Epithelial cell of umbilical artery (primary cell): ENCODE data around the gene REXO4. TPM values are rescaled to one million over a fixed set of nuclear protein-coding genes. Genes with fewer than 3 reads are reported as not detected.

Experiments used
- total RNA-seq: library from RNA; depleted of rRNA; stranded (reverse); fragments of >200 nt; gene quantifications from 2 replicates; pipeline ENCODE4 v1.2.3, GENCODE V29; 2014

REXO4 gene, protein sequence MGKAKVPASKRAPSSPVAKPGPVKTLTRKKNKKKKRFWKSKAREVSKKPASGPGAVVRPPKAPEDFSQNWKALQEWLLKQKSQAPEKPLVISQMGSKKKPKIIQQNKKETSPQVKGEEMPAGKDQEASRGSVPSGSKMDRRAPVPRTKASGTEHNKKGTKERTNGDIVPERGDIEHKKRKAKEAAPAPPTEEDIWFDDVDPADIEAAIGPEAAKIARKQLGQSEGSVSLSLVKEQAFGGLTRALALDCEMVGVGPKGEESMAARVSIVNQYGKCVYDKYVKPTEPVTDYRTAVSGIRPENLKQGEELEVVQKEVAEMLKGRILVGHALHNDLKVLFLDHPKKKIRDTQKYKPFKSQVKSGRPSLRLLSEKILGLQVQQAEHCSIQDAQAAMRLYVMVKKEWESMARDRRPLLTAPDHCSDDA
- total RNA-seq = 16.2 and 20.4 TPM in 2 replicates

DNA sequence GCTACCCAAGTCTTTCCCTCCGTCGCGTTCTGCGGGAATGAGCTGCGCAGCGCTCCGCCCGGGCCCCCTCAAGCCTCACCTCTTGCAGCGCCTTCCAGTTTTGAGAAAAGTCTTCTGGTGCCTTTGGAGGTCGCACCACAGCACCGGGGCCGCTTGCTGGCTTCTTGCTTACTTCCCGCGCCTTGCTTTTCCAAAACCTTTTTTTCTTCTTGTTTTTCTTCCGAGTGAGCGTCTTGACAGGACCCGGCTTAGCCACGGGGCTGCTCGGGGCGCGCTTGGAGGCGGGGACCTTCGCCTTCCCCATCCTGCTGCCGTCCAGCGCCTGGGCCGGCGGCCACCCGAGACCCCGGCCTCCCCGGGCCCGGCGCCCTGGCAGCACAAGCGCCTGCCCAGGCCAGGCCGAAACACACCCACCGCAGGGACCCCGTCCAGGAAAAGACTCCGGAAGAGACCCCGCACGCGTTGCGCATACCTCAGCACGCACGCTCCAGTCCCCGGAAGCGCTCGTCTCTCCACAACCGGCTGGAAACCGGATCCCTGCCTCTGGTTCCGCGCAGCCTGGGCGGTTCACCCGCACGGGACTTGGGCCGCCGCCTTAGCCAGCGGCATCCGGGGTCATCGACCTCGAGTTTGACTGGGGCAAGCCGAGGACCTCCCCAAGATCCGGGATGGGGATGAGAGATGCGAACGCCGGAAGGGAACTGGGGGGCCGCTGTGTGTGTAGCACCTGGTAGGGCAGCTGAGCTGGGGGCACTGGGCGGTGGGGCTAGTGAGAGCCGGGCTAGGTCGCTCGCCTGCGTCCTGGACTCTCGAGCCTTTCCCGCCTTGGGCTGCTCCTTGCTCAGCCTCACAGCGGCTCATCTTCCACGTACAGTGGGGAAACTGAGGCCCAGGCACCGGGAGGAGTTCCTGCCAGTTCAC lies at the start of gene REXO4:
TSS of gene REXO4 (minus strand) at position 470 of the 921 bp plus-strand sequence. CDS start at position 304, 166 bp downstream.

DNA sequence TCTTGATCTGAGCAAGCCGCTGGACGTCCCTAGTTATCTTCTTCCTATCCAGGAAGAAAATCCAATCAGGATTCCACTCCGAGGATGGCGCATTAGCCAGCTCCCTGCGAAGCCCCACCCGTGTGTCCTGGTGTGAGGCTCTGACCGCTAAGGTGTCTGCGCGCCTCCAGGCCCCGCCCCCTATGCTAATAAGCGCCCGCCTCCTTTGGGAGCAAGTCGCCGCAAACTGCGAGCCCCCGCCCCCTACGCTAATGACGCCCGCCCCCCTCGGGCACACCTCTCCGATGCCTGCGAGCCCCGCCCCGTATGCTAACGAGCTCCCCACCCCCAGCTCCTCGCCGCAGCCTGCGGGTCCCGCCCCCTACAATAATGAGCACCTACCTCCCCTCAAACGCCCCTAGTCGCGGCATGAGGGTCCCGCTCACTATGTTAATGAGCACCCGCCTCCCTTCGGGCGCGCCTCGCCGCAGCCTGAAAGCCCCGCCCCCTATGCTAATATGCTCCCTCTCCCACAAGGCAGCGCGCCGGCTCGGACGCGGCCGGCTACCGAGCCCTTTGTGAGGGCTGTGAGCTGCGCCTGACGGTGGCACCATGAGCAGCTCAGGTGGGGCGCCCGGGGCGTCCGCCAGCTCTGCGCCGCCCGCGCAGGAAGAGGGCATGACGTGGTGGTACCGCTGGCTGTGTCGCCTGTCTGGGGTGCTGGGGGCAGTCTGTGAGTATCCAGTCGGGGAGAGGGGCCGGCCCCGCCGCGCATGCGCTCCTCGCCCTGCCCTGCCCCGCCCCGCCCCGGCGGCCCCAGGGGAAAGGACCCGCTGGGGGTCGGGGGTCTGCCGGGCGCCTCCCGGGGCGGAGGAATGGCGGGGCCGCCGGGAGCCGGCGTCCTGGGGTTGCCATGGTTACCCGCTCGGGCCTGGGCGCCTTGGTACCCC lies 41.9 kb upstream of the REXO4 start, which contains the start of gene CACFD1:
TSS of gene CACFD1 (plus strand) at position 503 of the 929 bp plus-strand sequence. CDS start at position 592, 89 bp downstream.

DNA sequence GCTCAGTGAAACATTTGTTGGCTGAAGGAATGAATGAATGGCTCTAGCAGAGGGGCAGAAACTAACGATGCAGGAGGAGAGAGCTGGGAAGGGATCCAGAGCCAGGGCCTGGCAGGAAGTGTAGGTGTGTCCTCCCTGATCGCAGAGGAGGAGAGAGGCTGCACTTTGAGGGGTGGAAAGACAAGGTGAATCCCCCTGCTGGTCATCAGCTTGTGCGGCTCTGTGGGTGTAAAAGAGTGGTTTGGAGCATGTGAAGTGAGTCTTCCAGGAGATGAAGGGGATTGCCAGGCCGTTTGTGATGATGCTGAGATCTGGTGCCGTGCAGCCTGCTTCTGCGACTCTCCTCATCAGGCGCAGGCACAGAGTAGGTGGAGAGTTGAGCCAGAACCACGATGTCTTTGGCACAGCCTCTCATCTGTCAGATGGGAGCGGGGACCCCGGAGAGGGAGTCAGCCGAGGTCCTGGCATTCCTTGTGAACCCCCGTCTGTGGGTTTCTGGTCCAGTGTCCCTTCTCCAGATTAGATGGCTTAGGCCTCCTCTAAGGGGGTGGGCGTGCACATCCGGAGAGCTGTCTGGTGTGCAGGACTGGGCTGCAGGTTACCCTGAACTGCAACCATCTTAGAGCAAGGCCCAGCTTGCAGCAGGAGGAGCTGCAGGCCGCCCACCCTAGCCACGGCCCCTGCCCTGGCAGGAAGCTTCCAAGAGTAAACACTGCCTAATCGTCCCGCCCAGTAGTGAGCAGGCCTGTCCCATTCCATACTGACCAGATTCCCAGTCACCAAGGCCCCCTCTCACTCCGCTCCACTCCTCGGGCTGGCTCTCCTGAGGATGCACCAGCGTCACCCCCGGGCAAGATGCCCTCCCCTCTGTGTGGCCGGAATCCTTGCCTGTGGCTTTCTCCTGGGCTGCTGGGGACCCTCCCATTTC lies 4.1 kb upstream of the REXO4 start, which contains the start of gene ADAMTS13:
TSS of gene ADAMTS13 (plus strand) at position 753 of the 928 bp plus-strand sequence. CDS start at position 830, 77 bp downstream.

DNA sequence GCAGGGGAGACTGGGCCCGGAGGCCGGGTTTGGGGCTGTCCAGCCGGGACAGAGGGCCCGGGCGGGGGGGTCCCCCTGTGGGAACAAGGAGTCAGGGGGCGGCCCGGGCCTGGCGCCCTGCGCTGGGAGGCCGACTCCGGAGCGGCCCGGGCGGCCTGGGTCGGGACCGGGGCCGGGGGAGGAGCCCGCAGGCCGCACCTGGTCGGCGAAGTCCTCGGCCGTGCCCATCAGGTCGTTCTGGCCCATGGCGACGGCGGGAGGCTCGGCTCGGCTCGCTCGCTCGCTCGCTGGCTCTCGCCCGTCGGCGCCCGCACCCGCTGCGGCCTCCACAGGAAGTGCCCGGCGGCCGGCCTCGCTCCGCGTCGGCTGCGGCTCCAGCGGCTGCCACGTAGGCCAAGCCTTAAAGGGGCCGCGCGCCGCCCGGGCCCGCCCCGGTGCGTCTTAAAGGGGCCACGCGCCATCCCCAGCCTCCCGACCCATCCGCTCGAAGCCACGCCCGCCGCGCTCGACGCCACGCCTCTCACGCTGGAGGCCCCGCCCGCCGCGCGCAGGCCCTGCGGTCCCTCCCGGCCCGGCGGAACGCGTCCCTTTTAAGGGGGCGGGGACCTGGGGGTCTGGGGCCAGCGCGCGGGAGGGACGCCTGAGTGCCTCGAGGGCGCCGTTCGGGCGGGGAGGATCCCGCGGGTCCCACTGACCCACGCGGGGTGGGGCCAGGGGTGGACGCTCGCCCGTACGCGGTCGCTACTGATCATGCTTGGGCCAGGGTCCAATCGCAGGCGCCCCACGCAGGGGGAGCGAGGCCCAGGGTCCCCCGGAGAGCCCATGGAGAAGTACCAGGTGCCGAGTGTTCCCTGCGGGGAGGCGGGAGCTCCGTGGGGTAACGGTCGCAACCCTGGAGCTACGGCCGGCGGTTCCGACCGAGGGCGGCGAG lies 41.8 kb downstream of the REXO4 start, which contains the start of the genes STKLD1 and SURF4:
TSS of gene STKLD1 (plus strand) at position 643 of the 931 bp plus-strand sequence. CDS start at position 751, 108 bp downstream.
TSS of gene SURF4 (minus strand) at position 337 of the 931 bp plus-strand sequence. CDS start at position 246, 91 bp downstream.

DNA sequence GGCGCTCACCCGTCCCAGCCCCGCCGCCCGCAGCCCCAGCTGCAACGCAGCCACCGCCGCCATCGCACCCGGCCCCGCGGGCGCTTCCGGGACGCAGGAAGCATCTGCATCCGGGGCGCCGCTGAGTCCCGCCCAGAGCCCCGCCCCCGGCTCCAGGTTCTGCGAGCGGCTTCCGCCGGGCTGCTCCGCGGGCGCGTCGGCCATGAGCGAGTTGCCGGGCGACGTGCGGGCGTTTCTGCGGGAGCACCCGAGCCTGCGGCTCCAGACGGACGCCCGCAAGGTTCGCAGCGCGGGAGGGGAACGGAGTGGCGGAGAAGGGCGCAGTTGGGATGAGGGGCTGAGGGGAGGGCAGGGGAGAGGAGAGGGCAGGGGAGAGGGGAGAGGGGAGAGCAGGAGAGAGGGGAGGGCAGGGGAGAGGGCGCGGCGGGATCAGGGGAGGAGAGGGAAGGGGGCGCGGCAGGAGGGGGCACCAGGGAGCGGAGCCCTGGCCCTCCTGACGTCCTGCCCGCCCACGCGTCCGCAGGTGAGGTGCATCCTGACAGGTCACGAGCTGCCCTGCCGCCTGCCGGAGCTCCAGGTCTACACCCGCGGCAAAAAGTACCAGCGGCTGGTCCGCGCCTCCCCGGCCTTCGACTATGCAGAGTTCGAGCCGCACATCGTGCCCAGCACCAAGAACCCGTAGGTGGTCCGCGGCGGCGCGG lies 61.3 kb downstream of the REXO4 start, which contains the start of the genes SURF1 and SURF2:
TSS of gene SURF1 (minus strand) at position 97 of the 701 bp plus-strand sequence. CDS start at position 63, 34 bp downstream.
TSS of gene SURF2 (plus strand) at position 160 of the 701 bp plus-strand sequence. CDS start at position 203, 43 bp downstream.

Other genes starting within 250 kb of the REXO4 start
- gene OBP2B, start 208.8 kb downstream of the REXO4 start, total RNA-seq = not detected in 2 replicates
- not detected in 2 replicates for gene ABO, start 142.8 kb downstream of the REXO4 start, total RNA-seq
- gene SURF6, start 81.8 kb downstream of the REXO4 start, total RNA-seq = 13.0 and 17.6 TPM in 2 replicates
- 11.6 and 14.3 TPM in 2 replicates for gene MED22, start 69.9 kb downstream of the REXO4 start, total RNA-seq
- gene RPL7A, start 69.8 kb downstream of the REXO4 start, total RNA-seq = 2,199 and 3,178 TPM in 2 replicates
- 31.9 and 43.9 TPM in 2 replicates for gene SURF1, start 61.5 kb downstream of the REXO4 start, total RNA-seq
- gene SURF2, start 61.5 kb downstream of the REXO4 start, total RNA-seq = 13.1 and 16.9 TPM in 2 replicates
- gene SURF4, start 42.0 kb downstream of the REXO4 start, total RNA-seq = 440 and 443 TPM in 2 replicates
- gene STKLD1, start 41.6 kb downstream of the REXO4 start, total RNA-seq = 0.32 and 0.61 TPM in 2 replicates
- 0.65 and 1.1 TPM in 2 replicates for gene ADAMTS13, start 4.4 kb upstream of the REXO4 start, total RNA-seq
- 5.3 and 5.5 TPM in 2 replicates for gene CACFD1, start 42.0 kb upstream of the REXO4 start, total RNA-seq
- 26.6 and 31.8 TPM in 2 replicates for gene SLC2A6, start 61.1 kb upstream of the REXO4 start, total RNA-seq
- gene MYMK, start 106.9 kb upstream of the REXO4 start, total RNA-seq = not detected in 2 replicates
- under 0.01 TPM in 1 of 2 replicates, not detected in the other for gene ADAMTSL2, start 116.7 kb upstream of the REXO4 start, total RNA-seq
- gene FAM163B, start 191.4 kb upstream of the REXO4 start, total RNA-seq = not detected in 2 replicates
- not detected in 2 replicates for gene DBH, start 218.4 kb upstream of the REXO4 start, total RNA-seq